Smooth muscle cell of the pulmonary artery (primary cell): ENCODE results near the gene ATG2B. TPM values are rescaled to one million over a fixed set of nuclear protein-coding genes. Genes with fewer than 3 reads are reported as not detected.

ENCODE experiments used
- total RNA-seq: library from RNA; depleted of rRNA; stranded (reverse); fragments of >200 nt; gene quantifications from 2 replicates; pipeline ENCODE4 v1.2.3, GENCODE V29; 2014

Gene ATG2B
- 27.4 and 30.2 TPM in 2 replicates for total RNA-seq

DNA sequence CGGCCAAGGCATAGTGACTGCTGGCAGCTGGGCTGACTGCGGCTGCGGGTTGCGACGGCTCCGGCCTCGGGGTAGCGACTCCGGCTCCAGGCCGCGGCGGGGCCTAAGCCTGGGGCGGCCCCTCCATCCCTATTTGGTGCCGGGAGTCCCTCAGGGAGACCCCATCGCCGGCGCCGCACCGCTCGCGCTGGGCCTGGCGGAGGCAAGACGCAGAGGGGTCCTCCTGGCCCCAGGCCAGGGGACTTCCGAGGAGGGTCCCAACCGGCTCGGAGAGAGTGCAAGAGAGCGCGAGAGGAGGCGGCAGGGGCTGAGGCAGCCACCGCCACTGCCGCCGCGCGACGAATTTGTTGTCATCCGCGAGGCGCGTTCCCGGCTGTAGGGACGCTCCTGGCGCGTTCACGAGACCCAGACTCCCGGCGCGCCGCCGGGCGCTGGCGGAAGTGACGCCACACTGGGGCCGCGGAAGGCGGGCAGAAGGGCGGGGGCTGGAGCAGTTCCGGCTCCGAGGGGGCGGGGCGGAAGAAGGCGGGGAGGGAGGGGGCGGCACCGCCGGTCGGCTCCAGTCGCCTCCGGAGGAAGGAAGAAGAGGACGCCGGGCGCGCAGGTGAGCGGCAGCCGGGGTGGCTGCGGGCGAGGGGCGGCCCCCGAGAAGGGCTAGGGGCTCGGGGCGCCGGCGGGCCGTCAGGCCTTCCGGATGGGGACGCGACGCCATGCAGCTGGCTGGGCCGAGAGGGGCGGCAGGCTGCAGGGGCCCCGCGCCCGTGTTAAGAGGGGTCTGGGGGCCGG lies at the start of gene ATG2B, which contains the start of gene GSKIP:
TSS of gene ATG2B (minus strand) at position 377 of the 786 bp plus-strand sequence. CDS start at position 12, 365 bp downstream.
TSS of gene GSKIP (plus strand) at position 562 of the 786 bp plus-strand sequence. CDS start 18,722 bp downstream, outside the sequence.

DNA sequence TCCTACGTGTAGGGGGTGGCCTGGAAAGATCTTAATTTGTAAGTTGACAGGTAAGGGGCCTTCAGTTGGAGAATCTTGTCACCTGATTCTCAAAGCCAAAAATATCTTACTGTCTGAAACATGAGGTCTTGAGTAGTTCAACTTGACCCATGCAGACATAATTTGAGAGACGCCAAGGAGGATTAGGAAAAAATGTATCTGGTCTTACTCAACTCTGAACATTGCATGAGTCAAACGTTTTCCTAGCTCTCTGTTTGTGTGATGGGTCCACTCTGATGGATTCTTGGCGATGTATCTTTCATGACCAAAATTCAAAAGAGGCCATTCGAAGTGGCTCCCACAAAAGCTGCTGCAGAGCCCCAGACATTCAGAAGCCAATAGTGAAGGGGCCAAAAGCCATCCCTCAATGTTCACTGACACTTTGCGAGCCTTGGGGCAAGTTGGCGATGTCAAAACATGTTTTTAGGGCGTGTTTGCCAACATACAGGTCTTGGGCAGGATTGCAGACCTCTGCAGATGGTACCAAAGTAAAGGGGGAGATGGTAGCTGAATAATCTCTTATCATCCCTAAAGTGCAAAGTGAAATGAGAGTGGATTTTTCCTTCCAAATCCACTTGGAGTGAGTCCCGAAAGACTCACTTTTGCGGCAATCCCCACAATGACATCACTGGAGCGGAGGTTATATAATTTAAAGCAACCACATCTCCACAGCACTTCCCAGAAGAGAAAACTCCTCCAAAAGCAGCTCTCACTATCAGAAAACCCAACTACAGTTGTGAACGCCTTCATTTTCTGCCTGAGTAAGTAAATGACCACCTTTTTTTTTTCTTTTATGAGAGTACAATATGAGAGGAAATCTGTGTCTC lies 107.4 kb downstream of the ATG2B start, which contains the start of gene BDKRB1:
TSS of gene BDKRB1 (plus strand) at position 710 of the 866 bp plus-strand sequence. CDS start 7,473 bp downstream, outside the sequence.

Other genes starting within 250 kb of the ATG2B start
- 0.73 and 2.7 TPM in 2 replicates for gene BDKRB2, start 158.5 kb downstream of the ATG2B start, total RNA-seq
- gene BDKRB1, start 107.1 kb downstream of the ATG2B start, total RNA-seq = 0.91 and 1.3 TPM in 2 replicates
- 18.4 and 22.0 TPM in 2 replicates for gene GSKIP, start 185 bp upstream of the ATG2B start, total RNA-seq
- 0.20 and 0.23 TPM in 2 replicates for gene AK7, start 28.8 kb upstream of the ATG2B start, total RNA-seq
- gene PAPOLA, start 139.0 kb upstream of the ATG2B start, total RNA-seq = 118 and 122 TPM in 2 replicates